Measurements from ENCODE around the gene RHBDD2.

The RHBDD2 gene

DNA sequence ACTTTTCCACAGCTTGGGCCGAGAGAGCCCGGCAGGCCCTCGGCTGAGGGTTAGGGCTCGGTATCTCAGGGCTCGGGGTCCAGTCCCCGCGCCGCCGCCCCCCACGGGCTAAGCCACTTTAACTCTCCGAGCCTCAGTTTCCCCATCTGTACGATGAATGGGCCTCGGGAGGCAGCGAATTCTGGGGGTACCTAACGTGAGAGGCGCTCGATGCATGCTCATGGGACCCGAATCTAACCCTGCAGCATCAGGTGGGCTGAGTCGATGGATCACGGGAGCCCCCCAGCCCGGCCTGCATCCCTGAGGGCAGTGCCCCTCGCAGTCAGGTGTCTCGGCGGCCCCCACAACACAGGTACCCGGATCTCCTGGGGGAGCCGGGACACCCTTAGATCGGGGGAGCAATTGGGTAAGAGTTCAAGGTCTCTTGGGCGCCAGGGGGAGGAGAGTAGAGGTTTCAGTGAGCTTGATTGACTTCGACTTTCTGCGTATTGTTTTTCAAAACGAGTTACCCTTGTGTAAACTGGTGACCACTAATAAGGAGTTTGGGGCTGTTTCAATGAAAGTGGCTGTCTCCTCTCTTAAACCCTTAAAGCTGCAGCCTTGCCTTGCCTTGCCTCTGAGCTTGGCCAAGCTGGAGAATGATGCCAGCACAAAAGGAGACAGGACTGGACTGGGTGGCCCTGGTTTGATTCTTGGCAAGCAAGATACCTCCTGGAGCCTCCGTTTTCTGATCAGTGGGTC lies 36.8 kb downstream of the RHBDD2 start:
- Histone ChIP-seq H2AK5ac (ENCODE audit: low read length, severe bottlenecking) (no peak overlapping the region), H2BK12ac (ENCODE audit: low read length in 2 of 2) (peak overlapping the region; percentile 54 to 76), H4K8ac (ENCODE audit: low read length) (peak overlapping the region; percentile 85), H3K9me3 (ENCODE audit: control insufficient read depth, low read length) (no peaks in the 10 kb centered on the region), H3K18ac (ENCODE audit: low read depth in 1 of 2, low read length in 2 of 2) (peak overlapping the region; percentile 89 to 98), H3K36me3 (ENCODE audit: control insufficient read depth in 1 of 2, insufficient read depth in 2 of 2, low read depth in 1 of 2, low read length in 2 of 2) (peaks cover 4 to 6% of the 10 kb centered on the region in 2 experiments), H3K79me1 (replicated peaks; ENCODE audit: low read length, poor library complexity, severe bottlenecking) (peaks cover 30% of the 10 kb centered on the region), H3K4me1 (ENCODE audit: control insufficient read depth, insufficient read depth, low read depth, low read length) (peaks cover 10% of the 10 kb centered on the region), H3K14ac (ENCODE audit: low read length in 2 of 2) (peak overlapping the region in 1 of 2 experiments; percentile 99), H3K27ac (ENCODE audit: low read length, poor library complexity, severe bottlenecking) (no peak overlapping the region), H3K9ac (ENCODE audit: low read length) (peak overlapping the region; percentile 93), H2BK5ac (ENCODE audit: low read depth, low read length, poor library complexity, severe bottlenecking) (no peak overlapping the region), H3K4me2 (ENCODE audit: low read length, poor library complexity, severe bottlenecking) (peak overlapping the region; percentile 100), H2BK120ac (ENCODE audit: low read depth, low read length) (peak overlapping the region; percentile 64), H3K27me3 (ENCODE audit: control insufficient read depth in 1 of 2, insufficient read depth in 1 of 2, low read length in 2 of 2) (no peaks in the 10 kb centered on the region), H3K4ac (ENCODE audit: low read depth in 1 of 2, low read length in 2 of 2) (peak overlapping the region; percentile 87 to 98), H2BK15ac (ENCODE audit: low read depth, poor library complexity, severe bottlenecking) (peak overlapping the region; percentile 2), H2AFZ (ENCODE audit: low read depth, low read length) (peak overlapping the region; percentile 85), H3K4me3 (ENCODE audit: insufficient read depth in 1 of 2, low read depth in 1 of 2, low read length in 2 of 2) (peak overlapping the region; percentile 94 to 99), H4K91ac (ENCODE audit: low read length) (peak overlapping the region; percentile 83), H3K23ac (ENCODE audit: low read length in 2 of 2) (peak overlapping the region in 1 of 2 experiments; percentile 100)
- 3% methylated on average over 31 of the region's 32 CpGs for WGBS
- DNase-seq, result peak; percentile 51

- H3K79me1 ChIP-seq (replicated peaks; ENCODE audit: low read length, poor library complexity, severe bottlenecking), result peaks cover 34% of the 10 kb centered on the region
- H3K27me3 ChIP-seq (ENCODE audit: control insufficient read depth in 1 of 2, insufficient read depth in 1 of 2, low read length in 2 of 2), result no peaks in the 10 kb centered on the region
- H3K4me2 ChIP-seq (ENCODE audit: low read length, poor library complexity, severe bottlenecking), result peak overlapping the region; percentile 100
- no peak overlapping the region for H4K8ac ChIP-seq (ENCODE audit: low read length)
- H3K18ac ChIP-seq (ENCODE audit: low read depth in 1 of 2, low read length in 2 of 2), result no peak overlapping the region
- H2BK12ac ChIP-seq (ENCODE audit: low read length in 2 of 2), result no peak overlapping the region
- WGBS, result 76% methylated on average over 5 of the region's 5 CpGs
- no peak for DNase-seq
- no peak overlapping the region for H2AK5ac ChIP-seq (ENCODE audit: low read length, severe bottlenecking)
- no peak overlapping the region for H2BK5ac ChIP-seq (ENCODE audit: low read depth, low read length, poor library complexity, severe bottlenecking)
- no peak overlapping the region for H3K27ac ChIP-seq (ENCODE audit: low read length, poor library complexity, severe bottlenecking)
- H3K23ac ChIP-seq (ENCODE audit: low read length in 2 of 2), result no peak overlapping the region
- no peak overlapping the region for H3K4ac ChIP-seq (ENCODE audit: low read depth in 1 of 2, low read length in 2 of 2)
- H3K9ac ChIP-seq (ENCODE audit: low read length), result peak overlapping the region; percentile 93
- no peak overlapping the region for H3K14ac ChIP-seq (ENCODE audit: low read length in 2 of 2)
- no peak overlapping the region for H2BK15ac ChIP-seq (ENCODE audit: low read depth, poor library complexity, severe bottlenecking)
- H3K4me1 ChIP-seq (ENCODE audit: control insufficient read depth, insufficient read depth, low read depth, low read length), result peaks cover 10% of the 10 kb centered on the region
- no peak overlapping the region for H4K91ac ChIP-seq (ENCODE audit: low read length)
- no peak overlapping the region for H2AFZ ChIP-seq (ENCODE audit: low read depth, low read length)
- peak overlapping the region in 1 of 2 experiments; percentile 99 for H3K4me3 ChIP-seq (ENCODE audit: insufficient read depth in 1 of 2, low read depth in 1 of 2, low read length in 2 of 2)
- H3K9me3 ChIP-seq (ENCODE audit: control insufficient read depth, low read length), result no peaks in the 10 kb centered on the region
- H3K36me3 ChIP-seq (ENCODE audit: control insufficient read depth in 1 of 2, insufficient read depth in 2 of 2, low read depth in 1 of 2, low read length in 2 of 2), result peaks cover 4 to 11% of the 10 kb centered on the region in 2 experiments
- no peak overlapping the region for H2BK120ac ChIP-seq (ENCODE audit: low read depth, low read length)
These were observed 37.4 kb downstream of the RHBDD2 start for GRCh38 chr7:75916259-75916658.

- H3K27me3 ChIP-seq (ENCODE audit: control insufficient read depth in 1 of 2, insufficient read depth in 1 of 2, low read length in 2 of 2), result no peaks in the 10 kb centered on the region
- H4K8ac ChIP-seq (ENCODE audit: low read length), result no peak overlapping the region
- H3K27ac ChIP-seq (ENCODE audit: low read length, poor library complexity, severe bottlenecking), result no peak overlapping the region
- H3K18ac ChIP-seq (ENCODE audit: low read depth in 1 of 2, low read length in 2 of 2), result no peak overlapping the region
- H2AFZ ChIP-seq (ENCODE audit: low read depth, low read length), result no peak overlapping the region
- no peak overlapping the region for H3K23ac ChIP-seq (ENCODE audit: low read length in 2 of 2)
- no peak overlapping the region for H3K4ac ChIP-seq (ENCODE audit: low read depth in 1 of 2, low read length in 2 of 2)
- H3K79me1 ChIP-seq (replicated peaks; ENCODE audit: low read length, poor library complexity, severe bottlenecking), result peaks cover 38% of the 10 kb centered on the region
- no peak overlapping the region for H2BK120ac ChIP-seq (ENCODE audit: low read depth, low read length)
- H3K9me3 ChIP-seq (ENCODE audit: control insufficient read depth, low read length), result no peaks in the 10 kb centered on the region
- WGBS, result 92% methylated on average over 10 of the region's 11 CpGs
- no peak overlapping the region for H2BK12ac ChIP-seq (ENCODE audit: low read length in 2 of 2)
- H2AK5ac ChIP-seq (ENCODE audit: low read length, severe bottlenecking), result no peak overlapping the region
- no peak overlapping the region for H4K91ac ChIP-seq (ENCODE audit: low read length)
- H3K36me3 ChIP-seq (ENCODE audit: control insufficient read depth in 1 of 2, insufficient read depth in 2 of 2, low read depth in 1 of 2, low read length in 2 of 2), result peaks cover 7 to 11% of the 10 kb centered on the region in 2 experiments
- no peak overlapping the region for H3K4me2 ChIP-seq (ENCODE audit: low read length, poor library complexity, severe bottlenecking)
- H2BK5ac ChIP-seq (ENCODE audit: low read depth, low read length, poor library complexity, severe bottlenecking), result no peak overlapping the region
- H3K9ac ChIP-seq (ENCODE audit: low read length), result peak overlapping the region; percentile 93
- H3K14ac ChIP-seq (ENCODE audit: low read length in 2 of 2), result no peak overlapping the region
- peaks cover 10% of the 10 kb centered on the region for H3K4me1 ChIP-seq (ENCODE audit: control insufficient read depth, insufficient read depth, low read depth, low read length)
- peak overlapping the region in 1 of 2 experiments; percentile 99 for H3K4me3 ChIP-seq (ENCODE audit: insufficient read depth in 1 of 2, low read depth in 1 of 2, low read length in 2 of 2)
- no peak overlapping the region for H2BK15ac ChIP-seq (ENCODE audit: low read depth, poor library complexity, severe bottlenecking)
- no peak for DNase-seq
These were observed 38.1 kb downstream of the RHBDD2 start for GRCh38 chr7:75916685-75917634.
